ENCODE data around the gene ALOX15B.

Gene ALOX15B

GRCh38 chr17:8079291-8080207, 40.7 kb downstream of the ALOX15B start:
- TF ChIP-seq, protein P1, sequence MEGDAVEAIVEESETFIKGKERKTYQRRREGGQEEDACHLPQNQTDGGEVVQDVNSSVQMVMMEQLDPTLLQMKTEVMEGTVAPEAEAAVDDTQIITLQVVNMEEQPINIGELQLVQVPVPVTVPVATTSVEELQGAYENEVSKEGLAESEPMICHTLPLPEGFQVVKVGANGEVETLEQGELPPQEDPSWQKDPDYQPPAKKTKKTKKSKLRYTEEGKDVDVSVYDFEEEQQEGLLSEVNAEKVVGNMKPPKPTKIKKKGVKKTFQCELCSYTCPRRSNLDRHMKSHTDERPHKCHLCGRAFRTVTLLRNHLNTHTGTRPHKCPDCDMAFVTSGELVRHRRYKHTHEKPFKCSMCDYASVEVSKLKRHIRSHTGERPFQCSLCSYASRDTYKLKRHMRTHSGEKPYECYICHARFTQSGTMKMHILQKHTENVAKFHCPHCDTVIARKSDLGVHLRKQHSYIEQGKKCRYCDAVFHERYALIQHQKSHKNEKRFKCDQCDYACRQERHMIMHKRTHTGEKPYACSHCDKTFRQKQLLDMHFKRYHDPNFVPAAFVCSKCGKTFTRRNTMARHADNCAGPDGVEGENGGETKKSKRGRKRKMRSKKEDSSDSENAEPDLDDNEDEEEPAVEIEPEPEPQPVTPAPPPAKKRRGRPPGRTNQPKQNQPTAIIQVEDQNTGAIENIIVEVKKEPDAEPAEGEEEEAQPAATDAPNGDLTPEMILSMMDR (IDR thresholded peaks at IDR 0.05), result peak; percentile 90

DNA sequence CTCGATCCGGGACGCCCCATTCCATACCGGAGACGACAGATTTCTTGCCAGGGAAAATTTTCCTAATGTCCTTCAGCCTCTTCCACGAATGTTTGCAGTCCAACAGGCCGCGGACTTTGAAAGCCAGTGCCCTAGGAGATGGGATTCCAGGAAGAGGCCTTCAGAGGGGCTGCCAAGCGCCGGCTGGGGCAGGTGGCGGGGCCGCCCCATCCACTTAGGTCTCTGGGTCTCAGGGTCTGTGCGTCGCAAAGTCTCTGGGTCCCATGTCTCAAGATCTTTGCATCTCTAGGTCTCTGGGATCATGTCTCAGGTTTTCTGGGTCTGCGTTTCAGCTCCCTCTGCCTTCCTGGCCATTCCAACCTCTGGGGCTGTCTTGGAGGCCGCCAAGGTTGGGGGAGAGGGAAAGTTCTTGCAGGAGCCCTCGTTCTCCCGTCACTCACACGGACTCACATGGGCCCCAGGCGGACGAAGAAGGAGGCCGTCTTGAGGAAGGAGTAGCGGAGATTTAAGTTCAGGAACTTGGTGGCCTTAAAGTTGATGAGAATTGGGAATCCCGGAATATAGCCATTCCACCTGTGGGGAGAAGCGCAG, 41.4 kb downstream of the ALOX15B start:
- TF ChIP-seq, protein P1 (IDR thresholded peaks at IDR 0.05), result peak; percentile 27; the same call in 1 of the 2 replicates

GRCh38 chr17:8080799-8081219, 42.0 kb downstream of the ALOX15B start:
- TF ChIP-seq, protein P1 (IDR thresholded peaks at IDR 0.05), result no peak

DNA sequence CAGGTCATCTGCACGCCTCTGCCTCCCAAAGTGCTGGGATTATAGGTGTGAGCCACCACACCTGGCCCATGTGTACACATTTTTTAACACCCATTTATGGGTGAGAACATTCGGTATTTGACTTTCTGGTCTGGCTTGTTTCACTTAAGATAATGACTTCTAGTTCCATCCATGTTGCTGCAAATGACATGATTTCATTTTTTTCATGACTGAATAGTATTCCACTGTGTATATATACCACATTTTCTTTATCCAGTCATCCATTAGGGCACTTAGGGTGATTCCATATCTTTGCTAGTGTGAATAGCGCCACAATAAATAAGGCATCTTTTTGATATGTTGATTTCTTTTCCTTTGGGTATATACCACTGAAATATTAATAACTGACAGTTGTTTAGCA, 43.0 kb downstream of the ALOX15B start:
- TF ChIP-seq, protein P1 (IDR thresholded peaks at IDR 0.05), result no peak

- TF ChIP-seq, protein P1 (IDR thresholded peaks at IDR 0.05), result no peak
Measured at GRCh38 chr17:8082292-8082691, 43.4 kb downstream of the ALOX15B start.

DNA sequence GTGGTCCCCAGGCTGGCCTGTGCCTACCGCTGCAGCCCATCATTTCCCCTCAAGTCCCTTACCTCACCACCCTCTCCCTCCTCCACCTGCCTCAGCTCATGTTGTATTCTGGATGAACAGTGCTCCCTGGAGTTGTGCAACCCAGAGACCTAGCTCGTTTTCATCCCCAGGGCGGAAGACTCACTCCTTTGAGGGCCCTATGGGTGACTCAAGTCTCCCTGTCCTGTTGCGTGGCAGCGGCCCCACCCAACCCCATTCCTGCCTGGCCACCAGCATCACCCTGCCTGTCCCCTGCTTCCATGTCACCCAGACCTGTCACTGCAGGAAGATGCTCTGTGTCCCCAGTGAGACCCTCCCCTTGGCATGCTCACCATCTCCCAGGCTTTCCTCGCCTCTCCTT, 45.4 kb downstream of the ALOX15B start:
- TF ChIP-seq, protein P1 (IDR thresholded peaks at IDR 0.05), result no peak

DNA sequence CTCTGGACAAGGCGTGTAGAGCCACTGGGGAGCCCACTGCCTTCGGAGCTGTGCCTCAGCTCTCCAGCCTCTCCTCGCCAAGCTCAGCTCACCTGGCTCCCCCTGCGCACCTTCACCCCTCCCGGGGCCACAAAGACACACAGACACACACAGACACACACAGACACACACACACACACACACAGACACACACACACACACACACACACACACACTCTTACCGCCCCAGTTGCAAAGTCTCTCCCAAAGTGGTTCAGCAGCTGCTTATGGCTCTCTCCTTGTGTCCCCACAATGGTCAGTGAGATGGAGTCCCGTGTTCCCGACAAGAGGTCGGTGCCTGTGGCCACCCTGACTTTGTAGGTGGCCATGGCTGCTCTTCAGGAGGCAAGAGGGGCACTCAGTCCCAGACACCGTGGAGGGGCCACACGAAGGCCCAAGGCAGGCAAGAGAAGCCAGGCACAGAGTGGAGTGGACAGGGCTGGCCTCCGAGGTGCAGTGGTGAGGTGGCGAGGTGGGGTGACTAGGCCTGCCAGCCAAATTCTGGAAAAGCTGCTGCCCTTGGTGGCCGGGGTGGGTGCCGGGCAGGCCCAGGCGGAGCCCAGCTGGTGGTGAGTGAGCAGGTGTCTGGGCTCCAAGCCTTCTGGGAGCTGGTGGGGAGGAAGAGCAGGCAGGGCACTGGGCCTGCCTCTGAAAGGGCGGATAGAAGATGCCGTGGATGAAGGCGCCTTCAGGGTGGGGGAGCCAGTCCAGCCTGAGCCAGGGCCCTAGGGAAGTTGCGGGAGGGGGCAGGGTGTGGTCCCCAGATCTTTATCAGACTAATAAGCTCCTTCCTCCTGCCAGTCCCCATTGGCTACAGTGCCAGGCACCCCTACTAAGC, 48.5 kb downstream of the ALOX15B start, which contains the start of gene ALOX12B:
Gene ALOX12B, minus strand, starts transcription at position 642 of the 877 bp plus-strand sequence. Its CDS starts 274 bp downstream, at position 368.
- TF ChIP-seq, protein P1 (IDR thresholded peaks at IDR 0.05), result no peak

Measured in LNCAP (cell line).